NT2/D1 (cell line): ENCODE measurements around the gene CASP1.
"Not testable (repeated sequence)": the region's sequence is repeated elsewhere in the genome, so short reads cannot be mapped to it uniquely, and the experiment has no call there.

Experiments used
- SUZ12 ChIP-seq: IDR thresholded peaks from 2 replicates; pipeline ENCODE4 v1.6.1; 2011; ENCODE audit not compliant: insufficient read length, insufficient read depth; ENCODE audit errors: extremely low read depth
- YY1 ChIP-seq: IDR thresholded peaks from 2 replicates; pipeline ENCODE4 v1.6.1; 2011; ENCODE audit not compliant: insufficient read length, insufficient read depth

GRCh38 chr11:105034388-105034787, 556 bp downstream of the CASP1 start:
- TF ChIP-seq YY1, SUZ12: not testable (repeated sequence)
